ENCODE data around the gene UNC5B. TPM values are rescaled to one million over a fixed set of nuclear protein-coding genes. Genes with fewer than 3 reads are reported as not detected.

The UNC5B gene
- polyA plus RNA-seq, 4 donors = 44.7 to 106 (median 49.3) TPM

DNA sequence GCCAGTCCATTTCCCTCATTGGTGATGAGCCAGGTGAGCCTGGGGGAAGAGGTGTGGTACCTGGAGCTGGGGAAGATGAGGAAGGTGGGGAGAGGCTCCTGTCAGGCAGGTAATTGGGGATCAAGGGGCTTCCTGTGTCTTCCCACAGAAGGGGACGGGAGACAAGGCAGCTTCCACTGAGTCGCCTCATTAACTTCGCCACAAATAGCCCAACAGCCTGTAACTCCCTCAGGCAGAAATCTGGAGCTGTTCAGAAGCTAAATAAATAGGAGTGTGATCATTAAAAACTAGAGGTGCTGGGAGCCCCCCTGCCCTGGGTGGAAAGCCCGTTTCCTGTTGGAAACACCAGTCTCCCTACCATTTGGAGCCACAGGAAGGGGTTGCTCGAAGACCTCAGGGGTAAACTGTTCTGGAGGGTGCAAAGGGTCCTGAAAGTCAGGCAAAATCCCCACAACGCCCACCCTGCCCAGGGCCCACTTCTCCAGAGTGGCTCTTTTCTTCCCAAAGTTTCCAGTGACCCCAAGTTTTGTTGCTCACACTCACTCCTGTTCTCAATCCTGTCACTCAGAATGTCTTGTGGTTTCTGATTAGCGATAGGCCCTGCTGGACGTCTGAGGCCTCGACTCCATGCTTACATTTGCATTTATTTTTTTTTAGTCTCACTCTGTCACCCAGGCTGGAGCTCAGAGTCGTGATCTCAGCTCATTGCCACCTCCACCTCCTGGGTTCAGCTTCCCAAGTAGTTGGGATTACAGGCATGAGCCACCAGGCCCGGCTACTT, 25.7 kb downstream of the UNC5B start:
- DNase-seq (ENCODE audit: low read depth in 4 of 4, low spot score in 3 of 4) = no peak

DNA sequence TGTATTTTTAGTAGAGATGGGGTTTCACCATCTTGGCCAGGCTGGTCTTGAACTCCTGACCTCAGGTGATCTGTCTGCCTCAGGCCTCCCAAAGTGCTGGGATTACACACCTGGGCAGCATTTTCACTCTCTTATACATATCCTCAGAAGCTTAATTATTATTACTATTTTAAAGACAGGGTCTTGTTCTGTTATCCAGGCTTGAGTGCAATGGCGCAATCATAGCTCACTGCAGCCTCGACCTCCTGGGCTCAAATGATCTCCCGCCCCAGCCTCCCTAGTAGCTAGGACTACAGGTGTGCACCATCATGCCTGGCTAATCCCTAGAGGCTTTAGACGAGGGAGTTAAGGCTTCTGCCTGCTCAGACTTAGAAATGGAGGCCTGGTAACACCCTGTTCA, 26.3 kb downstream of the UNC5B start:
- no peak for DNase-seq (ENCODE audit: low read depth in 4 of 4, low spot score in 3 of 4)

- DNase-seq (ENCODE audit: low read depth in 4 of 4, low spot score in 3 of 4) = no peak
These were observed 27.0 kb downstream of the UNC5B start for GRCh38 chr10:71239131-71239915.

DNA sequence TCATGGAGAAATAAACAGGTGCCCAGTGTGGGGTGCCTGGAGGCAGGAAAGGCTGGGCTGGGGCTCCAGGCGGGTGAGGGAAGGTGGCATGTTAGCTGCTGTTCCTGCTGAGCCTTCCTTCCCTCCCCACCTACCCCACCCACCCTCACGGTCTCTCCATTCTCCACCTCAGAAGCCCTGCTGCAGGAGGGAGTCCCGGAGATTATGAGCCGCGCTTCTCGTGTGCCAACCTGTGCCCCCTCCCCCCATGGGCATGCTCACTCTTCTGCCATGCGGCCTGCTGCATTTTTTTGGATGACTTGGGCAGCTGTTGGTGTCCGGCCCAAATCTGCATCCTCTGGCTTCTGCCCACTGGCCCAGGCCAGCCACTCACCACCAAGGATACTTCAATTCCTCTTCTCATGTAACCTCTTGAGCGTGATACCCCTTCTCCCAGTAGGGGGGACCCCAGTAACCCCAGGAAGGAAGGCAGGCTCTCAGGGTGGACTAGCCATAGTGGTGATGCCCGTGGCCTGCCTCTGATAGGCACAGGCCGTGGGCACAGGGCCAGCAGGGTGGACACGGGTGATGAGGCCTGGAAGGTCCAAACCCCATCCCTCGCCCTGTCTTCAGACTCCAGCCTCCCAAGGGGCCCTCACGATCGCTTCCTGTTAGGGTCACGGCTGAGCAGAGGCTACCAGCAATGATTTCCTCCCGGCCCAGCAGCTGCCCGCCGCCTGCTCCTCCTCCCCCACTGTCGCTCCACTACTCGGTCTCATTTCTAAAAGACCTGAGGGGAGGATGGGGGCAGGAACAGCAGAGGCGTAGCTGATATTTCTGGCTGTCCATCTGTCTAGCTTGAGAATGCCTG, 27.8 kb downstream of the UNC5B start:
- DNase-seq (ENCODE audit: low read depth in 4 of 4, low spot score in 3 of 4) = no peak

GRCh38 chr10:71241114-71241829, 28.9 kb downstream of the UNC5B start:
- DNase-seq (ENCODE audit: low read depth in 4 of 4, low spot score in 3 of 4) = no peak

- DNase-seq (ENCODE audit: low read depth in 4 of 4, low spot score in 3 of 4) = no peak
These were observed 29.7 kb downstream of the UNC5B start for GRCh38 chr10:71241830-71242621.

GRCh38 chr10:71242622-71243009, 30.2 kb downstream of the UNC5B start:
- no peak for DNase-seq (ENCODE audit: low read depth in 4 of 4, low spot score in 3 of 4)

DNA sequence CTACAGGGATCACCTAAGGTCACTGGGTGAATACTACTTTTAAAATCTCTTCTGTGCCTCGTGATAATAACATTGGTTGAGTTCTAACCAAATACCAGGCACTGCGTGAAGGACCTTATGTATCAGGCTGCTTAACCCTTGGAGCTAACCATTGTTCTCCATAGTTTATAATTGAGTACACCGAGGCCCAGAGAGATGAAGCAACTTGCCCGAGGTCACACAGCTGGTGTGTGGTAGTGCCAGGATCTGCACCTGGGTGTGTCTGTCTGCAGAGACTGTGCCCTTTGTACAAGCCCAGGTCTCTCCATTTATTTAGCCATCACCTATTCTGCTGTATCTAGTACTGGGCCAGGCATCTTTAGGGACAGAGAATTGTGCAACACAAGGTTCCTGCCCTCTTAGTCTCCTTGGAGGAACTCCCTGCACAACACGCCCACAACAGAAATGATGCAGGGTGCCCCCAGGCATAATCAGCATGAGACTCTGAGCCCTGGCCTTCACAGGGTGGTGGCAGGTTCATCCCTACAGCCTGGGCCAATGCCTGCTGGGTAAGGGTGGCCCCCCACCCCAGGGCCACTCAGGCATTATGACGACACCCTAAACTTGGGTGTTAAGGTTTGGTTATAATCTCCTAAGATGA, 31.5 kb downstream of the UNC5B start:
- DNase-seq (ENCODE audit: low read depth in 4 of 4, low spot score in 3 of 4) = no peak

- peak in 2 of 4 donors; percentile 70 to 78 for DNase-seq (ENCODE audit: low read depth in 4 of 4, low spot score in 3 of 4)
These were observed 32.4 kb downstream of the UNC5B start for GRCh38 chr10:71244431-71245419.

DNA sequence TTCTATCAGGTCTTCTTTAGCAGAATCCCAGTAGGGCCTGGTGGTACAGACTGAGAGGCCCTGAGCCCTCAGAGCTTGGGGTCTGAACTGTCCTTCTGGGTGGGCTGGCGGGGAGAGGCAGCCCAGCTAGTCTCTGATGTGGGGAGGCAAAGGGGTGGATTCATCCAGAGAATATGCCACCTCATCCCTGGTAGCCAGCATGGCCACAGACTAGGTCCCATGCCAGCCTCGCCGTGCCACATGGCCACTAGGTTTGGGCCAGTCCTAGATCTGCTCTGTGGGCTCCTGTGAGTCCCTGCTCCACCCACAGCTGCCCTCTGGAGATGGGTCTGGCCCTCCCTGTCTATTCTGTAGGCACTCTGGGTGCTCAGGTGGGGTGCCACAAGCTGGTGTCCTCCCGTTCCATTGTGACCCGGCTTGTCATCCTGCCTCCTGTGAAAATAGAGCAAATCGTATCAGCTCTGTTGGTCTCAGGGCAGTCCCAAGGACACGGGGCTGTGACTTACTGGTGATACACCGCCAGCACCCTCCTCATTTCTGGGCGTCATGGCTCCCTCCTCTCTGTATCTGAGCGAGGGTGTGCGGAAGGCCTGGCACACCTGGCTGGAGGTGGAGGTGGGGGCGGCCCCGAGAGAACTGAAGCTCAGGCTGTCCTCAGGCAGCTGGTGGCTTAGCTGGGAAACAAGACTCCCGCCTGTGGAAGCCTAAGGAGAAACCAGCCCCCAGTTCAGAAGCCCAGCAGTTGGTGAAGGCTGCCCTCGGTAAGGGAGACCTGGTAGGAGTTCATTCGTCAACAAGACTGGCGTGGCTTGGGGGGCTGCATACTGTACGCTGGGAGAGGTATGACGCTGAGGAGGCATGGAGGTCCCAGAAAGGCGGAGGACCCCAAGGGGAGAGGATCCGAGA, 33.3 kb downstream of the UNC5B start:
- DNase-seq (ENCODE audit: low read depth in 4 of 4, low spot score in 3 of 4) = no peak

- DNase-seq (ENCODE audit: low read depth in 4 of 4, low spot score in 3 of 4) = no peak
These were observed 34.4 kb downstream of the UNC5B start for GRCh38 chr10:71246591-71247413.

DNA sequence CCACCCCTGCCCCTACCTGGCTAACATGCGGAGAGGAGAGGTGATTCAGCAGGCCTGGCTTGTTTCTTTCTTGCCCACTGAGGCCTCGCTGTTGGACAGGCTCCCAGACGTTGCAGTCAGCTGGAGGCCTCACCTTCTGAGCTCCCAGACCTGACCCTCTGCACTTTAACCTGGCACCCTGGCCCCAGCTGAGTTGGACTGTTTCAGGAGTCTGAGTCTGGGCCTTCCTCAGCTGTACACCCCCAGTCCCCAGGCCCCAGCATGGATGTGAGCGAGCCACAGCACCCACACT, 35.0 kb downstream of the UNC5B start:
- DNase-seq (ENCODE audit: low read depth in 4 of 4, low spot score in 3 of 4) = no peak

DNA sequence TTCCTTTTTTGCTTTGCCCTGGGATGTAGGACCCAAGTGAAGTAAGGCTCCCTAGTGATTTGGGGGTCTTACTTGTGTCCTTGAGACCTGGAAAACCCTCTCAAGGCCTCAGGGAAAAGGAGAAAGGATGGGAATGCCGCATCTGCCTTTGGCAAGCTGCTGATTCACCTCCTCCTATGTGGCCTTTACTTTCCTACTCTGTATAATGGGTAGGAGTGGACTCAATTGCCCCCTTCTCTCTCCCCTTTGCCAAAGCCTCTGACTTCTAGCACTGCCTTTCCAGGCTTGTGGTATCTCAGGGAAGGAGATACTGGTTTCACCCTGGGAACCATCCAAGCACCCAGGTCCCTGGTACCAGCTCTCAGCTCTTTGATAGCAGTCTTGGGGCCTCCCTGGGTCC, 35.4 kb downstream of the UNC5B start:
- no peak for DNase-seq (ENCODE audit: low read depth in 4 of 4, low spot score in 3 of 4)

GRCh38 chr10:71248210-71248609, 35.8 kb downstream of the UNC5B start:
- DNase-seq (ENCODE audit: low read depth in 4 of 4, low spot score in 3 of 4) = no peak

DNA sequence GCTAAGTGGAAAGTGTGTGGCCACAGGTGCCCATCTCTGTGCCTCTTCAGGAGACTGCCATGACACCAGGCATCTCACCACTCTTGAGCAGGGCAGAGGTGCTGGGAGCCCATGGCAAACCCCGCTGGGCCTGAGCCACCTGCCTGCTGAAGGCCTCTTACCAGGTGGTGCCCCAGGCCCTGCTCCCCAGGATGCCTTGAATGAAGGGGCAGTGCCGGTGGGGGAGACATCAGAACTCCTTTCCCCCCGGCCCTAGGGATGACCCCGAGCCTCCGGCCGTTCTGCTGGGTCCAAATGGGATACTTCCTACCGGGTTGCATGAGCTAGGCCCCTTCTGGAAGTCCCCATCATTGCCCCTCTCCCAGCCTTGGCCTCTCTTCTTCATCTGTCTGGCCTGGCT, 37.6 kb downstream of the UNC5B start:
- no peak for DNase-seq (ENCODE audit: low read depth in 4 of 4, low spot score in 3 of 4)

DNA sequence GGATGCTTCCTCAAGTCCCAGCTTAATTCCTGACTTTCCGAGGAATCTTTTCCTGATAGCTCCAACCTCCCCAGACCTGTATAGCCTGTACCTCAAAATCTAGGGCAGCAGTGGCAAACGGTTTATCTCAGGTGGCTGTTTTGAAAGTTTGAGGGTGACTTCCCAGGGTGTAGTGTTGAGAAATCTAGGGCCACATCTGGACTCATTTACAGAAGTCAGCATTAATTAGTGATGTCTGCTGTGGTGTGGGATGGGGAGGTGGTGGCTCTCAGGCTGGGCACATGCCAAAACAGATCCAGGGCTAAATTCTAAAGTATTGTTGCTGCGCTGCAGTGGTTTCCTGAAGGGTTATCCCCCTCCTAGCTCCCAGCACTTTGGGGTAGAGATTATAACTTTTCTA, 38.0 kb downstream of the UNC5B start:
- no peak for DNase-seq (ENCODE audit: low read depth in 4 of 4, low spot score in 3 of 4)

Data from left renal pelvis (tissue), 4 donors.